Measurements from ENCODE around the gene ZNF648. TPM values are rescaled to one million over a fixed set of nuclear protein-coding genes. Genes with fewer than 3 reads are reported as not detected.
"Not testable (repeated sequence)": the region's sequence is repeated elsewhere in the genome, so short reads cannot be mapped to it uniquely, and the experiment has no call there.

The ZNF648 gene
- polyA plus RNA-seq, 1 donor = 0.04 TPM

DNA sequence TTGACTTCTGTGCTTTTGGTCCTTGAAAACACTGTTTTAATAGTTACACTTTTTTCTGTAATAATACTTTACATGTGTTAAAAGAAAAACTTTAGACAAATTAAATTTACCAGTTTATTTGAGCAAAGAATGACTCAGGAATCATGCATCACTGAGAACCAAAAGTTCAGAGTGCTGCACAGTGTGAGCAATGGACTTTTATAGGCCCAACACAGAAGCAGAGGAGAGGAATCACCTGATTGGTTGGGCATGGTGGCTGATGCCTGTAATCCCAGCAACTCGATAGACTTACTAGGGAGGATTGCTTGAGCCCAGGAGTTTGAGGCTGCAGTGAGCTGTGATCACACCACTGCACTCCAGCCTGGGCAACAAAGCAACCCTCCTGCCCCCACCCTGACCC, 29.3 kb downstream of the ZNF648 start:
- no peak overlapping the region for H3K4me3 ChIP-seq (ENCODE audit: low read length)
- no peaks in the 10 kb centered on the region for H3K27me3 ChIP-seq (ENCODE audit: control insufficient read depth, insufficient read depth, low read length)
- H3K4me1 ChIP-seq (ENCODE audit: control insufficient read depth, insufficient read depth, low read length) = no peaks in the 10 kb centered on the region
- no CpG with 5 or more reads among the region's 1 CpG for WGBS (ENCODE audit: insufficient coverage, low lambda C conversion rate)
- H3K9me3 ChIP-seq (ENCODE audit: control insufficient read depth, low read depth, low read length) = no peaks in the 10 kb centered on the region
- no peaks in the 10 kb centered on the region for H3K36me3 ChIP-seq (ENCODE audit: control insufficient read depth, insufficient read depth, low read length)
- DNase-seq = no peak
- H3K27ac ChIP-seq (ENCODE audit: low read length) = no peak overlapping the region

DNA sequence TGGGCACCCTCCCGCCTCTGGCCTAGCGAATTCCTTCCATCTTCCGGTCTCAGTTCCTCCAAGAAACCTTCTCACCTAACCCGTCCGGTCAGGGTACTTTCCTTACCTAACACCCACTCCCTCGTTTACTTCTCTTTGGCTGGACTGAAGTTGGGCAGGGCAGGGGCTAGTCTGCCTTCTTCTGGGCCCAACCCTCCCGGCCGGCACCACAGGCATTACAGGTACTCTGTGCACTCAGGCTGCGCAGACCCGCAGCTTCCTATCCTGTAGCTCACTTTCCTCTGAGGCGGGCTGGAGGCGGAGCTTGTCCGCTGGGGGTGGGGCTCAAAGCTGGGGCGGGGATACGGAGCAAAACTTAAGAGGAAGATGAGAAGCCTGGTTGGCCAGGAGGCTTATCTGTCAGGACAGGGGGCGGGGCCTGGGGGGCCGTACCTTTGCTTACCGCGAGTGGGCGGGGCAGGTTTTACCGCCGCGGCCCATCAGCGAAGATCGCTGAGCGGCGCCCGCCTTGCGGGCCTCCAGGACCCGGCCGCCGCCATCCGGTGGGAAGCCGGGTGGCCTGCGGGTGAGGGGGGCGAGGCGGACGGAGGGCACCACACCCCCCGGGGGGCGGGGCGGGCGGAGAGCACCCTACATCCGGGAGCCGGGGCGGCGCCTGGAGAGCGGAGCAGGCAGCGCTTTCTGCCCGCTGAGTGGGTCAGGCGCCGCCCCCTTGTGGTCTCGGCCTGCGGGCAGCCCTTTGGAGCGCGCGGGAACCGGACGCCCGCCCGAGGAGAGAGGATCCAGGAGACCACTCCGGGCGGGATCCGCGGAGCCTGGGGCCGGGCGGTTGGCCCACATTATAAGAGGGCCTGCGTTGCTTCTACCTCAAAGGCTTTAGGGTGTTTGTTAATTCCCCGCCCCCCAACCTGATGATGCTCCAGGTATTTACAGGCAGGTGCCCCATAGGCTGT, 31.9 kb downstream of the ZNF648 start:
- WGBS (ENCODE audit: insufficient coverage, low lambda C conversion rate) = no CpG with 5 or more reads among the region's 68 CpGs
- peak; percentile 97 to 98 for DNase-seq
- Histone ChIP-seq H3K4me3 (ENCODE audit: low read length) (peak overlapping the region; percentile 59), H3K27ac (ENCODE audit: low read length) (peak overlapping the region; percentile 87), H3K36me3 (ENCODE audit: control insufficient read depth, insufficient read depth, low read length) (no peaks in the 10 kb centered on the region), H3K4me1 (ENCODE audit: control insufficient read depth, insufficient read depth, low read length) (no peaks in the 10 kb centered on the region), H3K9me3 (ENCODE audit: control insufficient read depth, low read depth, low read length) (no peaks in the 10 kb centered on the region), H3K27me3 (ENCODE audit: control insufficient read depth, insufficient read depth, low read length) (no peaks in the 10 kb centered on the region)

DNA sequence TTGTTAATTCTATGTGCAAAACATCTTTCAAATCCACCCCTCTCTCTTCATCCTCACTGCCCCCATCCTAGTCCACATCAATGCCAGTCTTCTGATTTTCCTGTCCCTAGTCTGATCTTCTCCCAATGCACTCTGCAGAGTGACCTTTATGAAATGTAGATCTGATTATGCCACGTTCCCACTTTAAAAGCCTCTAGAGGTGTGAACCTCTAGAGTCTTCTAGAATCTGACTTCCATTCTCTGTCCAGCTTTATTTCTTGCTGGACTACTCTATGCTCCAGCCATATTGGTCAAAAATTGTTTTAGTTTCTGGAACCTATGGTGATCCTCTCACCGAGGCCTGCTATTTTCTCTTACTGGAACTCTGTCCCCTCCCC, 32.5 kb downstream of the ZNF648 start:
- Histone ChIP-seq H3K36me3 (ENCODE audit: control insufficient read depth, insufficient read depth, low read length) (no peaks in the 10 kb centered on the region), H3K27me3 (ENCODE audit: control insufficient read depth, insufficient read depth, low read length) (no peaks in the 10 kb centered on the region), H3K9me3 (ENCODE audit: control insufficient read depth, low read depth, low read length) (no peaks in the 10 kb centered on the region), H3K27ac (ENCODE audit: low read length) (peak overlapping the region; percentile 87), H3K4me1 (ENCODE audit: control insufficient read depth, insufficient read depth, low read length) (no peaks in the 10 kb centered on the region), H3K4me3 (ENCODE audit: low read length) (peak overlapping the region; percentile 59)
- WGBS (ENCODE audit: insufficient coverage, low lambda C conversion rate) = no CpG with 5 or more reads among the region's 2 CpGs
- DNase-seq = no peak

DNA sequence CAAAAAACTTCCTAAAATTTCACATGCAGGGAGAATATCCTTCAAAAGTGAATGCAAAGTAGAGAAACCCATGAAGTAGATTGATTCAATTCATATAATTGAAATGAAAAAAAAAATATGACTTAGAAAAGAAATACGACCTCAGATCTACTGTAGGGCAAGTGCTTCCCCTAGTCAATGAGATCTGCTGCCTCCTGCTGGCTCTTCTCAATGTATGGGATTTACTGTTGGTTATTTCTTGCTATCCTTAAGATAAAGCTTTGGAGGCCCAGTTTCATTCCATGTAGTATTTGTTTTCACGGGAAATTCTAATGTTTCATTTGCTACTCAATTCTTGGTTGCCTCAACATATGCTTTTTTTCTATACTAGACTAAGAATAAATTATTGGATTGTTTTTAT, 46.2 kb downstream of the ZNF648 start:
- no peak overlapping the region for H3K4me3 ChIP-seq (ENCODE audit: low read length)
- DNase-seq = no peak
- H3K27ac ChIP-seq (ENCODE audit: low read length) = no peak overlapping the region
- H3K27me3 ChIP-seq (ENCODE audit: control insufficient read depth, insufficient read depth, low read length) = no peaks in the 10 kb centered on the region
- no peaks in the 10 kb centered on the region for H3K4me1 ChIP-seq (ENCODE audit: control insufficient read depth, insufficient read depth, low read length)
- H3K36me3 ChIP-seq (ENCODE audit: control insufficient read depth, insufficient read depth, low read length) = no peaks in the 10 kb centered on the region
- no CpG with 5 or more reads among the region's 2 CpGs for WGBS (ENCODE audit: insufficient coverage, low lambda C conversion rate)
- H3K9me3 ChIP-seq (ENCODE audit: control insufficient read depth, low read depth, low read length) = peaks cover under 1% of the 10 kb centered on the region

DNA sequence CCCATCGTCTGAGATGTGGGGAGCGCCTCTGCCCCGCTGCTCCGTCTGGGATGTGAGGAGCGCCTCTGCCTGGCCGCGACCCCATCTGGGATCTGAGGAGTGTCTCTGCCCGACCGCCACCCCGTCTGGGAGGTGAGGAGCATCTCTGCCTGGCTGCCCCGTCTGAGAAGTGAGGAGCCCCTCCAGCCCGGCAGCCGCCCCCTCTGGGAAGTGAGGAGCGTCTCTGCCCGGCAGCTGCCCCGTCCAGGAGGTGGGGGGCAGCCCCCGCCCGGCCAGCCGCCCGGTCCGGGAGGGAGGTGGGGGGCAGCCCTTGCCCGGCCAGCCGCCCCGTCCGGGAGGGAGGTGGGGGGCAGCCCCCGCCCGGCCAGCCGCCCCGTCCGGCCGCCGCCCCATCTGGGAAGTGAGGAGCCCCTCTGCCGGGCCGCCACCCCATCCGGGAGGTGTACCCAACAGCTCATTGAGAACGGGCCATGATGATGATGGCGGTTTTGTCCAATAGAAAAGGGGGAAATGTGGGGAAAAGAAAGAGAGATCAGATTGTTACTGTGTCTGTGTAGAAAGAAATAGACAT, 50.6 kb downstream of the ZNF648 start:
- not testable (repeated sequence) for H3K27ac ChIP-seq (ENCODE audit: low read length); H3K36me3 ChIP-seq (ENCODE audit: control insufficient read depth, insufficient read depth, low read length); DNase-seq; H3K4me1 ChIP-seq (ENCODE audit: control insufficient read depth, insufficient read depth, low read length); H3K4me3 ChIP-seq (ENCODE audit: low read length); H3K27me3 ChIP-seq (ENCODE audit: control insufficient read depth, insufficient read depth, low read length); H3K9me3 ChIP-seq (ENCODE audit: control insufficient read depth, low read depth, low read length)
- WGBS (ENCODE audit: insufficient coverage, low lambda C conversion rate) = no CpG with 5 or more reads among the region's 37 CpGs

DNA sequence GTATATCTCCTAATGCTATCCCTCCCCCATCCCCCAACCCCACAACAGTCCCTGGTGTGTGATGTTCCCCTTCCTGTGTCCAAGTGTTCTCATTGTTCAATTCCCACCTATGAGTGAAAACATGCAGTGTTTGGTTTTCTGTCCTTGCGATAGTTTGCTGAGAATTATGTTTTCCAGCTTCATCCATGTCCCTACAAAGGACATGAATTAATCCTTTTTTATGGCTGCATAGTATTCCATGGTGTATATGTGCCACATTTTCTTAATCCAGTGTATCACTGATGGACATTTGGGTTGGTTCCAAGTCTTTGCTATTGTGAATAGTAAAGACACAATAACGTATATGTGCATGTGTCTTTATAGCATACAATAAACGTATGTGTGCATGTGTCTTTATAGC, 56.1 kb downstream of the ZNF648 start:
- no CpG with 5 or more reads among the region's 3 CpGs for whole genome bisulfite sequencing (ENCODE audit: insufficient coverage, low lambda C conversion rate)

DNA sequence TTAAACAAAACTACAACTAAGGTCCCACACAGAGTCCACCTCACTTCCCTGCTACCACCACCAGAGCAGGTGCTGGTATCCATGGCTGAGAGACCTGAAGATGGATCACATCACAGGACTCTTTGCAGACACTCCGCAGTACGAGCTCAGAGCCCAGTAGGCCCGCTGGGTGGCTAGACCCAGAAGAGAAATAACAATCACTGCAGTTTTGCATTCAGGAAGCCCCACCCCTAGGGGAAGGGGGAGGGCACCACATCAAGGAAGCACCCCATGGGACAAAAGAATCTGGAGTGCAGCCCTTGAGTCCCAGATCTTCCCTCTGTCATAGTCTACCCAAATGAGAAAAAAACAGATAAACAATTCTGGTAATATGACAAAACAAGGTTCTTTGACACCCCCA, 56.9 kb downstream of the ZNF648 start:
- no peak for DNase-seq
- Histone ChIP-seq H3K4me1 (ENCODE audit: control insufficient read depth, insufficient read depth, low read length) (no peaks in the 10 kb centered on the region), H3K27ac (ENCODE audit: low read length) (no peak overlapping the region), H3K9me3 (ENCODE audit: control insufficient read depth, low read depth, low read length) (no peaks in the 10 kb centered on the region), H3K36me3 (ENCODE audit: control insufficient read depth, insufficient read depth, low read length) (no peaks in the 10 kb centered on the region), H3K27me3 (ENCODE audit: control insufficient read depth, insufficient read depth, low read length) (no peaks in the 10 kb centered on the region), H3K4me3 (ENCODE audit: low read length) (no peak overlapping the region)
- WGBS (ENCODE audit: insufficient coverage, low lambda C conversion rate) = no CpG with 5 or more reads among the region's 3 CpGs

More for the DNA sequence above, 56.1 kb downstream of the ZNF648 start:
- H3K4me3 ChIP-seq (ENCODE audit: low read length); H3K36me3 ChIP-seq (ENCODE audit: control insufficient read depth, insufficient read depth, low read length); H3K4me1 ChIP-seq (ENCODE audit: control insufficient read depth, insufficient read depth, low read length); DNase-seq; H3K27ac ChIP-seq (ENCODE audit: low read length); H3K9me3 ChIP-seq (ENCODE audit: control insufficient read depth, low read depth, low read length); H3K27me3 ChIP-seq (ENCODE audit: control insufficient read depth, insufficient read depth, low read length): not testable (repeated sequence)
